Measurements from ENCODE around the gene LRRC42. TPM values are rescaled to one million over a fixed set of nuclear protein-coding genes. Genes with fewer than 3 reads are reported as not detected.

LRRC42 gene
- polyA plus RNA-seq, 4 donors, result 43.7 to 48.2 (median 44.4) TPM

Other genes starting within 250 kb of the LRRC42 start
- gene GLIS1, start 207.2 kb upstream of the LRRC42 start, polyA plus RNA-seq (ENCODE audit: insufficient read length in 4 of 4), result 1 to 10 TPM; 2.1 to 3.6 (median 2.6) TPM
- 10 to 100 TPM; 26.7 to 33.0 (median 32.3) TPM for gene NDC1, start 108.1 kb upstream of the LRRC42 start, polyA plus RNA-seq (ENCODE audit: insufficient read length in 4 of 4)
- 10 to 100 TPM; 34.7 to 37.5 (median 36.6) TPM for gene YIPF1, start 56.6 kb upstream of the LRRC42 start, polyA plus RNA-seq (ENCODE audit: insufficient read length in 4 of 4)
- gene DIO1, start 52.2 kb upstream of the LRRC42 start, polyA plus RNA-seq (ENCODE audit: insufficient read length in 4 of 4), result 10 to 100 TPM in 1 of 4 donors, 1 to 10 TPM in 3; 4.7 to 10.7 (median 7.8) TPM
- 10 to 100 TPM; 44.9 to 56.7 (median 49.2) TPM for gene IFT25, start 651 bp upstream of the LRRC42 start, polyA plus RNA-seq (ENCODE audit: insufficient read length in 4 of 4)
- gene LDLRAD1, start 71.8 kb downstream of the LRRC42 start, polyA plus RNA-seq (ENCODE audit: insufficient read length in 4 of 4), result under 1 TPM in 1 of 4 donors, not detected in 3; 0.04 TPM
- 100 to 1,000 TPM; 359 to 376 (median 362) TPM for gene TMEM59, start 106.9 kb downstream of the LRRC42 start, polyA plus RNA-seq (ENCODE audit: insufficient read length in 4 of 4)
- 10 to 100 TPM in 2 of 4 donors, 1 to 10 TPM in 2; 8.1 to 11.2 (median 10.0) TPM for gene TCEANC2, start 107.3 kb downstream of the LRRC42 start, polyA plus RNA-seq (ENCODE audit: insufficient read length in 4 of 4)
- under 1 TPM in 1 of 4 donors, not detected in 3; 0.17 TPM for gene CDCP2, start 206.7 kb downstream of the LRRC42 start, polyA plus RNA-seq (ENCODE audit: insufficient read length in 4 of 4)